ENCODE results near the gene MEF2A.

MEF2A gene

DNA sequence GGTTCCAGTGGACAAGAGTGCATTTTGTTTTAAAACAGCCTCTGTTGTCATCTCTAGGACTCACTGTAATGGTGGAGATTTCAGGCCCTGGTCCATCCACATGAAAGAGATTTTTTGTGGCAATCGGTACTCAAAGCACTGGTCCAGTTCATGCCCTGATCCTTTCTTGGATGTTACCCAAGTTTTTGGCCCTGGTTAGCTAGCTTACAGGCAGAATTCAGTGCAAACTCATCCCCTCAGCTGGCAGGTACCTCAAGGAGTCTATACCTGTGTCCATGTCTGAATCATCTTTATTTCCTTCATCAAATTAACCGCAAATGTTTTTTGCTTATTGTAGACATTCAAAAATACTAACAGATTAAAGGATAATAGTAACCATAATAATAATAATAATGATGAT lies 13.7 kb upstream of the MEF2A start:
- no peaks in the 10 kb centered on the region for H3K36me3 ChIP-seq (ENCODE audit: insufficient read depth, low read length)
- no peaks in the 10 kb centered on the region for H3K4me1 ChIP-seq (ENCODE audit: insufficient read depth, low read length)
- H3K4me2 ChIP-seq (ENCODE audit: insufficient read depth, low read length): no peak overlapping the region
- H3K9me3 ChIP-seq (ENCODE audit: insufficient read depth, low read length, severe bottlenecking): no peaks in the 10 kb centered on the region
- DNase-seq (no peak), ATAC-seq (ENCODE audit: insufficient read depth, low read depth) (no peak)
- no peak overlapping the region for H3K9ac ChIP-seq (ENCODE audit: low read depth, low read length)
- no peaks in the 10 kb centered on the region for H3K27me3 ChIP-seq (ENCODE audit: insufficient read depth, low read length, poor library complexity)
- H3K79me2 ChIP-seq (ENCODE audit: insufficient read depth, low read length): no peaks in the 10 kb centered on the region
- H3K27ac ChIP-seq (ENCODE audit: low read length): no peak overlapping the region
- H3K4me3 ChIP-seq (ENCODE audit: low read depth in 1 of 2, low read length in 2 of 2): no peak overlapping the region
- H2AFZ ChIP-seq (ENCODE audit: low read depth, low read length): no peak overlapping the region
- TF ChIP-seq EZH2 (IDR thresholded peaks at IDR 0.05; ENCODE audit: borderline replicate concordance, low read depth, low read length, severe bottlenecking): no peak
- H4K20me1 ChIP-seq (ENCODE audit: insufficient read depth, low read length): no peaks in the 10 kb centered on the region

DNA sequence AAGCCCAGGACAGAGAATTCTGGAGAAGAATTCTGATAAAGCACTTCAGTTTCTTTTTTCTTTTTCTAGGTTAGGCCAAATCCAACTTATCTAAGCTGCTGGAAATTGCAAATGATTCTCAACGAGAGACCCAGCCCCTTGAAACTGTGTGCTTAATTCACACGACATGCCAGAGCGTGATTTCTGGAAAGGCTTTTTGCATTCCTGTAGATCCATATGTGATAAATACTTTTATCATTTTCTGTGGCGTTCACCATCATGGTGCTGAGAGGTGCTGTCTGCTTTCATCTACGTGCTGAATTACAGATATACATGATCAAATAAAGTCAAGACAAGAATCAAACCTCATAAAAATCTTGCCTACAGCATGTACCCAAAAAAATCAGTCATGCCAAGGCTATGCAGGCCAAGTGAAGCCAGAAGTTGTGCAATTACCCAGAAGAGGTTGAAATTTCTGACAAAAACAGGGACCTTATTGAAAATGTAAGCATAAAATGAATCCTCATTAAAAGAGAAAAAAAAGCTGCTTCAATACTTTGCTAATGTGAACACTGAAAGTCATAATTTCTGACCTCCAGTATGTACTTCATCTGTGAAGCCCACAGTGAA lies 10.8 kb upstream of the MEF2A start:
- Histone ChIP-seq H3K27me3 (ENCODE audit: insufficient read depth, low read length, poor library complexity) (no peaks in the 10 kb centered on the region), H3K79me2 (ENCODE audit: insufficient read depth, low read length) (no peaks in the 10 kb centered on the region), H2AFZ (ENCODE audit: low read depth, low read length) (no peak overlapping the region), H4K20me1 (ENCODE audit: insufficient read depth, low read length) (no peaks in the 10 kb centered on the region), H3K36me3 (ENCODE audit: insufficient read depth, low read length) (no peaks in the 10 kb centered on the region), H3K4me3 (ENCODE audit: low read depth in 1 of 2, low read length in 2 of 2) (no peak overlapping the region), H3K9me3 (ENCODE audit: insufficient read depth, low read length, severe bottlenecking) (no peaks in the 10 kb centered on the region), H3K4me1 (ENCODE audit: insufficient read depth, low read length) (no peaks in the 10 kb centered on the region), H3K9ac (ENCODE audit: low read depth, low read length) (no peak overlapping the region), H3K4me2 (ENCODE audit: insufficient read depth, low read length) (no peak overlapping the region), H3K27ac (ENCODE audit: low read length) (no peak overlapping the region)
- TF ChIP-seq, protein P1, sequence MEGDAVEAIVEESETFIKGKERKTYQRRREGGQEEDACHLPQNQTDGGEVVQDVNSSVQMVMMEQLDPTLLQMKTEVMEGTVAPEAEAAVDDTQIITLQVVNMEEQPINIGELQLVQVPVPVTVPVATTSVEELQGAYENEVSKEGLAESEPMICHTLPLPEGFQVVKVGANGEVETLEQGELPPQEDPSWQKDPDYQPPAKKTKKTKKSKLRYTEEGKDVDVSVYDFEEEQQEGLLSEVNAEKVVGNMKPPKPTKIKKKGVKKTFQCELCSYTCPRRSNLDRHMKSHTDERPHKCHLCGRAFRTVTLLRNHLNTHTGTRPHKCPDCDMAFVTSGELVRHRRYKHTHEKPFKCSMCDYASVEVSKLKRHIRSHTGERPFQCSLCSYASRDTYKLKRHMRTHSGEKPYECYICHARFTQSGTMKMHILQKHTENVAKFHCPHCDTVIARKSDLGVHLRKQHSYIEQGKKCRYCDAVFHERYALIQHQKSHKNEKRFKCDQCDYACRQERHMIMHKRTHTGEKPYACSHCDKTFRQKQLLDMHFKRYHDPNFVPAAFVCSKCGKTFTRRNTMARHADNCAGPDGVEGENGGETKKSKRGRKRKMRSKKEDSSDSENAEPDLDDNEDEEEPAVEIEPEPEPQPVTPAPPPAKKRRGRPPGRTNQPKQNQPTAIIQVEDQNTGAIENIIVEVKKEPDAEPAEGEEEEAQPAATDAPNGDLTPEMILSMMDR (IDR thresholded peaks at IDR 0.05; ENCODE audit: borderline replicate concordance, extremely low read depth, low read length, poor library complexity, severe bottlenecking): no peak
- TF ChIP-seq EZH2 (IDR thresholded peaks at IDR 0.05; ENCODE audit: borderline replicate concordance, low read depth, low read length, severe bottlenecking): no peak
- ATAC-seq (ENCODE audit: insufficient read depth, low read depth) (no peak), DNase-seq (no peak)

DNA sequence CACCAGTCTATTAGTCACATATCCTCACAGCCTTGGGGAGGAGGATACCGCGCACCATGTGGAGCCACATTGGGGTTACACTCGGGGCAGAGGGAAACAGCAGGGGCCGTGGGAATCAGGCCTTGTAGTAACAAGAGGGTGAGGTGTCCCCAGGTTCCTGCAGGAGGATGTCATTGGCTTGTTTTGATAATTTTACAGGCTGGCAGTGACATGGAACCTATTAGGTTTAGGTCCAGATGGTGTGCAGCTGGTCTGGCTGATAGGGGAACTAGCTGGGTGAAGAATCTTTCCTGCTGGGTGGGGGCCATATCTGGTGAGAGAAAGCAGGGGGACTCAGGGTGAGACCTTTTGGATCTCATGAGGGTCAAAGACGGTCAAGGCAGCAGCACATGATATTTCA lies 9.8 kb upstream of the MEF2A start:
- H3K9me3 ChIP-seq (ENCODE audit: insufficient read depth, low read length, severe bottlenecking): no peaks in the 10 kb centered on the region
- H3K4me3 ChIP-seq (ENCODE audit: low read depth in 1 of 2, low read length in 2 of 2): no peak overlapping the region
- H2AFZ ChIP-seq (ENCODE audit: low read depth, low read length): no peak overlapping the region
- H3K27me3 ChIP-seq (ENCODE audit: insufficient read depth, low read length, poor library complexity): no peaks in the 10 kb centered on the region
- ATAC-seq (ENCODE audit: insufficient read depth, low read depth): no peak
- no peaks in the 10 kb centered on the region for H3K36me3 ChIP-seq (ENCODE audit: insufficient read depth, low read length)
- no peaks in the 10 kb centered on the region for H3K4me1 ChIP-seq (ENCODE audit: insufficient read depth, low read length)
- no peaks in the 10 kb centered on the region for H4K20me1 ChIP-seq (ENCODE audit: insufficient read depth, low read length)
- TF ChIP-seq, protein P1 (IDR thresholded peaks at IDR 0.05; ENCODE audit: borderline replicate concordance, extremely low read depth, low read length, poor library complexity, severe bottlenecking): no peak
- TF ChIP-seq EZH2 (IDR thresholded peaks at IDR 0.05; ENCODE audit: borderline replicate concordance, low read depth, low read length, severe bottlenecking): no peak
- no peaks in the 10 kb centered on the region for H3K79me2 ChIP-seq (ENCODE audit: insufficient read depth, low read length)
- no peak overlapping the region for H3K27ac ChIP-seq (ENCODE audit: low read length)
- H3K4me2 ChIP-seq (ENCODE audit: insufficient read depth, low read length): no peak overlapping the region
- DNase-seq: no peak
- no peak overlapping the region for H3K9ac ChIP-seq (ENCODE audit: low read depth, low read length)

DNA sequence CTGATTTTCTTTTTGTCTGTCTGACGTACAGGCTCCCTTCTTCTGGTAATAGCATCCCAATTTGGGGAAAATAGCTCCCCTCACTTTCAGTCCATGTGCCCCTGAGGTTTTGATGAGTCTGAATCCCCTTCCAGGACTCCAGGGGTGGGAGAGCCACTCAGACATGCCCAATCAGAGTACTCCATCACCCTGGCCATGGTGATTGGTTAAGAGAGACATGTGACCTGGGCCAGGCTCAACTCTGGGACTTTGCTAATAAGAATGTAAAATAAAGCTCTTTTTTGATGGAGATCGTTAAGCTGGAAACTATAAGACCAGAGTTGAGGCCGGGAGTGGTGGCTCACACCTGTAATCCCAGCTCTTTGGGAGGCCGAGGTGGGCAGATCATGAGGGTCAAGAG lies 9.2 kb upstream of the MEF2A start:
- Histone ChIP-seq H3K79me2 (ENCODE audit: insufficient read depth, low read length) (no peaks in the 10 kb centered on the region), H4K20me1 (ENCODE audit: insufficient read depth, low read length) (no peaks in the 10 kb centered on the region), H3K4me3 (ENCODE audit: low read depth in 1 of 2, low read length in 2 of 2) (no peak overlapping the region), H2AFZ (ENCODE audit: low read depth, low read length) (no peak overlapping the region), H3K27ac (ENCODE audit: low read length) (no peak overlapping the region), H3K27me3 (ENCODE audit: insufficient read depth, low read length, poor library complexity) (no peaks in the 10 kb centered on the region), H3K36me3 (ENCODE audit: insufficient read depth, low read length) (no peaks in the 10 kb centered on the region), H3K9ac (ENCODE audit: low read depth, low read length) (no peak overlapping the region), H3K4me2 (ENCODE audit: insufficient read depth, low read length) (no peak overlapping the region), H3K9me3 (ENCODE audit: insufficient read depth, low read length, severe bottlenecking) (no peaks in the 10 kb centered on the region), H3K4me1 (ENCODE audit: insufficient read depth, low read length) (no peaks in the 10 kb centered on the region)
- DNase-seq (no peak), ATAC-seq (ENCODE audit: insufficient read depth, low read depth) (no peak)
- TF ChIP-seq, protein P1 (IDR thresholded peaks at IDR 0.05; ENCODE audit: borderline replicate concordance, extremely low read depth, low read length, poor library complexity, severe bottlenecking): no peak
- TF ChIP-seq EZH2 (IDR thresholded peaks at IDR 0.05; ENCODE audit: borderline replicate concordance, low read depth, low read length, severe bottlenecking): no peak
